HEK293 (cell line): ENCODE results near the gene RNF32.

ENCODE experiments used
- CTCF ChIA-PET: fragments of 350-600 bp; formaldehyde crosslinking; extraction: SDS; loops from one replicate; lab custom pipeline; 2021; ENCODE audit warnings: antibody characterized with exemption; lab: Yijun Ruan, JAX
- POLR2A ChIA-PET: fragments of 300-600 bp; formaldehyde crosslinking; extraction: SDS; loops from one replicate; lab custom pipeline; 2020; ENCODE audit warnings: antibody characterized with exemption, inconsistent platforms; lab: Yijun Ruan, JAX
- H3K27ac ChIP-seq: fragments of 200-500 bp; sonication (Bioruptor generic); 2 replicates; pipeline ENCODE4 v1.5.1; 2014; ENCODE audit warnings: low read depth, low read length, control low read depth, inconsistent platforms; ENCODE audit errors: extremely low read depth
- H3K36me3 ChIP-seq, 2 experiments: fragments of 200-500 bp in 1 of 2; sonication (Bioruptor generic) in 1 of 2; 1 replicate in 1 of 2; 2 replicates in 1 of 2; pipeline ENCODE4 v1.5.1; 2014 to 2017; ENCODE audit warnings: inconsistent platforms in 2 of 2, low read length in 2 of 2; ENCODE audit not compliant: control insufficient read depth in 2 of 2, insufficient read depth in 1 of 2
- H3K4me1 ChIP-seq: fragments of 200-500 bp; sonication (Bioruptor generic); 2 replicates; pipeline ENCODE4 v1.5.1; 2014; ENCODE audit warnings: mild to moderate bottlenecking, low read length, inconsistent platforms; ENCODE audit not compliant: control insufficient read depth, insufficient read depth
- H3K4me3 ChIP-seq: 2 replicates; pipeline ENCODE4 v1.5.1; 2011; ENCODE audit warnings: low read depth, mild to moderate bottlenecking, control low read depth, low read length, moderate library complexity
- H3K9me3 ChIP-seq: fragments of 200-500 bp; sonication (Bioruptor generic); 2 replicates; pipeline ENCODE4 v1.5.1; 2014; ENCODE audit warnings: low read depth, low read length, inconsistent platforms; ENCODE audit not compliant: control insufficient read depth, insufficient read depth
- KLF9 ChIP-seq: fragments of 450-650 bp; formaldehyde crosslinking; IDR thresholded peaks from 2 replicates; pipeline ENCODE4 v1.5.1; 2016; ENCODE audit warnings: missing biosample characterization, missing genetic modification characterization, low read depth
- SCRT1 ChIP-seq: fragments of 450-650 bp; formaldehyde crosslinking; IDR thresholded peaks from 2 replicates; pipeline ENCODE4 v1.5.1; 2016; ENCODE audit warnings: missing biosample characterization, missing genetic modification characterization, borderline replicate concordance
- ZBTB20 ChIP-seq: fragments of 450-650 bp; formaldehyde crosslinking; IDR thresholded peaks from 2 replicates; pipeline ENCODE4 v1.5.1; 2016; ENCODE audit warnings: missing biosample characterization, missing genetic modification characterization
- ZBTB48 ChIP-seq: fragments of 450-650 bp; formaldehyde crosslinking; IDR thresholded peaks from 2 replicates; pipeline ENCODE4 v1.5.1; 2016; ENCODE audit warnings: missing biosample characterization, missing genetic modification characterization
- ZNF10 ChIP-seq: fragments of 450-650 bp; formaldehyde crosslinking; IDR thresholded peaks from 2 replicates; pipeline ENCODE4 v1.5.1; 2017; ENCODE audit warnings: missing biosample characterization, missing genetic modification characterization
- ZNF16 ChIP-seq: fragments of 450-650 bp; formaldehyde crosslinking; IDR thresholded peaks from 2 replicates; pipeline ENCODE4 v1.5.1; 2016; ENCODE audit warnings: low read depth, missing biosample characterization, missing genetic modification characterization
- ZNF19 ChIP-seq: fragments of 450-650 bp; formaldehyde crosslinking; IDR thresholded peaks from 2 replicates; pipeline ENCODE4; 2016; ENCODE audit warnings: missing biosample characterization, missing genetic modification characterization, low read depth
- ZNF2 ChIP-seq: fragments of 450-650 bp; formaldehyde crosslinking; IDR thresholded peaks from 2 replicates; pipeline ENCODE4 v1.5.1; 2016; ENCODE audit warnings: missing biosample characterization, missing genetic modification characterization
- ZNF292 ChIP-seq: fragments of 450-650 bp; formaldehyde crosslinking; IDR thresholded peaks from 2 replicates; pipeline ENCODE4 v1.5.1; 2016; ENCODE audit warnings: low read depth, missing biosample characterization, missing genetic modification characterization, borderline replicate concordance
- ZNF394 ChIP-seq: fragments of 450-650 bp; formaldehyde crosslinking; IDR thresholded peaks from 2 replicates; pipeline ENCODE4 v1.5.1; 2016; ENCODE audit warnings: missing biosample characterization, missing genetic modification characterization, mild to moderate bottlenecking, moderate library complexity, borderline replicate concordance
- ZNF558 ChIP-seq: fragments of 450-650 bp; formaldehyde crosslinking; IDR thresholded peaks from 2 replicates; pipeline ENCODE4 v1.5.1; 2016; ENCODE audit warnings: missing biosample characterization, missing genetic modification characterization
- ZNF624 ChIP-seq: fragments of 450-650 bp; formaldehyde crosslinking; IDR thresholded peaks from 2 replicates; pipeline ENCODE4 v1.5.1; 2017; ENCODE audit warnings: missing biosample characterization, missing genetic modification characterization
- ZNF791 ChIP-seq: fragments of 450-650 bp; formaldehyde crosslinking; IDR thresholded peaks from 2 replicates; pipeline ENCODE4 v1.5.1; 2016; ENCODE audit warnings: missing biosample characterization, missing genetic modification characterization
- TF ChIP-seq, protein P1 (sequence below): fragments of 450-650 bp; formaldehyde crosslinking; IDR thresholded peaks from 2 replicates; pipeline ENCODE4 v1.5.1; 2017; ENCODE audit warnings: missing biosample characterization, missing genetic modification characterization
- TF ChIP-seq, protein P2 (sequence below): fragments of 450-650 bp; formaldehyde crosslinking; conservative IDR thresholded peaks from 2 replicates; pipeline ENCODE4 v1.5.1; 2016; ENCODE audit warnings: low read depth, missing biosample characterization, missing genetic modification characterization
- TF ChIP-seq, protein P3 (sequence below): fragments of 450-650 bp; formaldehyde crosslinking; IDR thresholded peaks from 2 replicates; pipeline ENCODE4 v1.5.1; 2017; ENCODE audit warnings: missing biosample characterization, missing genetic modification characterization
- TF ChIP-seq, protein P4 (sequence below): fragments of 450-650 bp; formaldehyde crosslinking; IDR thresholded peaks from 2 replicates; pipeline ENCODE4 v1.5.1; 2016; ENCODE audit warnings: missing biosample characterization, missing genetic modification characterization

Gene RNF32

DNA sequence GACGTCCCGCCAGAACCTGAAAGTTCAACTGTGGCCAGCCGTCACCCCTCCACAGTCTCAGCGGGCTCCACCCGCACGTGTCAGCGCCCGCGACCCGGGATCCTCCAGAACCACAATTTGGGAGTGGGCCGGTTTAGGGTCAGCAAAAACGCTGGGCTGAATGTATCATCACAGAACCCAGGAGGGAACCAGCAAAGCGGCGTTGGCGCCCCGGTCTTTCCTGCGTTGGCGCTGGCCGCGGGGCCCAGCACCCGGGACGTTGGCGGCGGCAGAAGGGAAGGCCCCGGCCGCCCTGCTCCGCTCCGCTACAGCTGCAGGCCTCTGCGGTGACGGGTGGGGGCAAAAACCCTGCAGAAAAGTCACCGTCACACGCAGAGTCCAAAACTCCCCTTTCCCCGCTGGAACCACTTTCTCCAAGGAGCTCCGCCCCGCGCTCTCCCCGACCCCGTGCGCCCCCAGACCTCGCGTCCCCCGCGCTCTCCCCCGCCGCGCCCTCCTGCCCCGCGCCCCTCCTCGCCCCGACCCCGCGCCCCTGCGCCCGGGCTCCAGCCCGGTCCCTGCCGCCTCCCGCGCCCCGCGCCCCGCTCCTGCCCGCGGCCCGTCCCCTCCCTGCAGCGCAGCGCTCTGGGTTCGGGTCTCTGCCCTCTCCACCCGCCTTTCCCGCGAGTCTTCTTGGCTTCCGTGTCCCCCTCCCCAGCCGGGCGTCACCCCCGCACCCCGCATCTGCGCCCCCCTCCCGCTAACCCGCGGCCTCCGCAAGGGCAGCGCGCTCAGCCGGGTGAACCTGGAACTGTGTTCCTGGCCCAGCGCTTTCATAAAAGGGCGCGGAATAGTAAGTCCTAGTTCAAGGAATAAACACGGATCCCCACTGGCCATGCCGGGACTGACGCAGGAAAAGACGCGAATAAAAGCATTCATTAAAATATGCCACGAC is 24.0 kb upstream of the RNF32 start:
- TF ChIP-seq ZBTB20 (tag by site-specific recombination) (no peak), ZNF558 (tag by site-specific recombination) (no peak), ZNF10 (tag by site-specific recombination) (no peak), ZNF624 (tag by site-specific recombination) (no peak), ZNF292 (no peak), ZBTB48 (tag by site-specific recombination) (no peak), ZNF19 (no peak), SCRT1 (tag by site-specific recombination) (no peak), ZNF2 (tag by site-specific recombination) (no peak), ZNF791 (tag by site-specific recombination) (no peak), ZNF16 (tag by site-specific recombination) (no peak), KLF9 (tag by site-specific recombination) (no peak), ZNF394 (tag by site-specific recombination) (no peak)
- TF ChIP-seq, protein P1, sequence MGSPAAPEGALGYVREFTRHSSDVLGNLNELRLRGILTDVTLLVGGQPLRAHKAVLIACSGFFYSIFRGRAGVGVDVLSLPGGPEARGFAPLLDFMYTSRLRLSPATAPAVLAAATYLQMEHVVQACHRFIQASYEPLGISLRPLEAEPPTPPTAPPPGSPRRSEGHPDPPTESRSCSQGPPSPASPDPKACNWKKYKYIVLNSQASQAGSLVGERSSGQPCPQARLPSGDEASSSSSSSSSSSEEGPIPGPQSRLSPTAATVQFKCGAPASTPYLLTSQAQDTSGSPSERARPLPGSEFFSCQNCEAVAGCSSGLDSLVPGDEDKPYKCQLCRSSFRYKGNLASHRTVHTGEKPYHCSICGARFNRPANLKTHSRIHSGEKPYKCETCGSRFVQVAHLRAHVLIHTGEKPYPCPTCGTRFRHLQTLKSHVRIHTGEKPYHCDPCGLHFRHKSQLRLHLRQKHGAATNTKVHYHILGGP (tag by site-specific recombination): no peak
- TF ChIP-seq, protein P2, sequence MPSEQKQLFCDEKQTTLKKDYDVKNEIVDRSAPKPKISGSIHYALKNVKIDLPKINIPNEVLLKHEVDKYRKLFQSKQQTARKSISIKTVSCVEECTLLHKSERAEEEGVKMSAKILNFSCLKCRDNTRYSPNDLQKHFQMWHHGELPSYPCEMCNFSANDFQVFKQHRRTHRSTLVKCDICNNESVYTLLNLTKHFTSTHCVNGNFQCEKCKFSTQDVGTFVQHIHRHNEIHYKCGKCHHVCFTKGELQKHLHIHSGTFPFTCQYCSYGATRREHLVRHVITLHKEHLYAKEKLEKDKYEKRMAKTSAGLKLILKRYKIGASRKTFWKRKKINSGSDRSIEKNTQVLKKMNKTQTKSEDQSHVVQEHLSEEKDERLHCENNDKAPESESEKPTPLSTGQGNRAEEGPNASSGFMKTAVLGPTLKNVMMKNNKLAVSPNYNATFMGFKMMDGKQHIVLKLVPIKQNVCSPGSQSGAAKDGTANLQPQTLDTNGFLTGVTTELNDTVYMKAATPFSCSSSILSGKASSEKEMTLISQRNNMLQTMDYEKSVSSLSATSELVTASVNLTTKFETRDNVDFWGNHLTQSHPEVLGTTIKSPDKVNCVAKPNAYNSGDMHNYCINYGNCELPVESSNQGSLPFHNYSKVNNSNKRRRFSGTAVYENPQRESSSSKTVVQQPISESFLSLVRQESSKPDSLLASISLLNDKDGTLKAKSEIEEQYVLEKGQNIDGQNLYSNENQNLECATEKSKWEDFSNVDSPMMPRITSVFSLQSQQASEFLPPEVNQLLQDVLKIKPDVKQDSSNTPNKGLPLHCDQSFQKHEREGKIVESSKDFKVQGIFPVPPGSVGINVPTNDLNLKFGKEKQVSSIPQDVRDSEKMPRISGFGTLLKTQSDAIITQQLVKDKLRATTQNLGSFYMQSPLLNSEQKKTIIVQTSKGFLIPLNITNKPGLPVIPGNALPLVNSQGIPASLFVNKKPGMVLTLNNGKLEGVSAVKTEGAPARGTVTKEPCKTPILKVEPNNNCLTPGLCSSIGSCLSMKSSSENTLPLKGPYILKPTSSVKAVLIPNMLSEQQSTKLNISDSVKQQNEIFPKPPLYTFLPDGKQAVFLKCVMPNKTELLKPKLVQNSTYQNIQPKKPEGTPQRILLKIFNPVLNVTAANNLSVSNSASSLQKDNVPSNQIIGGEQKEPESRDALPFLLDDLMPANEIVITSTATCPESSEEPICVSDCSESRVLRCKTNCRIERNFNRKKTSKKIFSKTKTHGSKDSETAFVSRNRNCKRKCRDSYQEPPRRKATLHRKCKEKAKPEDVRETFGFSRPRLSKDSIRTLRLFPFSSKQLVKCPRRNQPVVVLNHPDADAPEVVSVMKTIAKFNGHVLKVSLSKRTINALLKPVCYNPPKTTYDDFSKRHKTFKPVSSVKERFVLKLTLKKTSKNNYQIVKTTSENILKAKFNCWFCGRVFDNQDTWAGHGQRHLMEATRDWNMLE (tag by site-specific recombination): no peak
- TF ChIP-seq, protein P3, sequence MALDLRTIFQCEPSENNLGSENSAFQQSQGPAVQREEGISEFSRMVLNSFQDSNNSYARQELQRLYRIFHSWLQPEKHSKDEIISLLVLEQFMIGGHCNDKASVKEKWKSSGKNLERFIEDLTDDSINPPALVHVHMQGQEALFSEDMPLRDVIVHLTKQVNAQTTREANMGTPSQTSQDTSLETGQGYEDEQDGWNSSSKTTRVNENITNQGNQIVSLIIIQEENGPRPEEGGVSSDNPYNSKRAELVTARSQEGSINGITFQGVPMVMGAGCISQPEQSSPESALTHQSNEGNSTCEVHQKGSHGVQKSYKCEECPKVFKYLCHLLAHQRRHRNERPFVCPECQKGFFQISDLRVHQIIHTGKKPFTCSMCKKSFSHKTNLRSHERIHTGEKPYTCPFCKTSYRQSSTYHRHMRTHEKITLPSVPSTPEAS (tag by site-specific recombination): no peak
- TF ChIP-seq, protein P4, sequence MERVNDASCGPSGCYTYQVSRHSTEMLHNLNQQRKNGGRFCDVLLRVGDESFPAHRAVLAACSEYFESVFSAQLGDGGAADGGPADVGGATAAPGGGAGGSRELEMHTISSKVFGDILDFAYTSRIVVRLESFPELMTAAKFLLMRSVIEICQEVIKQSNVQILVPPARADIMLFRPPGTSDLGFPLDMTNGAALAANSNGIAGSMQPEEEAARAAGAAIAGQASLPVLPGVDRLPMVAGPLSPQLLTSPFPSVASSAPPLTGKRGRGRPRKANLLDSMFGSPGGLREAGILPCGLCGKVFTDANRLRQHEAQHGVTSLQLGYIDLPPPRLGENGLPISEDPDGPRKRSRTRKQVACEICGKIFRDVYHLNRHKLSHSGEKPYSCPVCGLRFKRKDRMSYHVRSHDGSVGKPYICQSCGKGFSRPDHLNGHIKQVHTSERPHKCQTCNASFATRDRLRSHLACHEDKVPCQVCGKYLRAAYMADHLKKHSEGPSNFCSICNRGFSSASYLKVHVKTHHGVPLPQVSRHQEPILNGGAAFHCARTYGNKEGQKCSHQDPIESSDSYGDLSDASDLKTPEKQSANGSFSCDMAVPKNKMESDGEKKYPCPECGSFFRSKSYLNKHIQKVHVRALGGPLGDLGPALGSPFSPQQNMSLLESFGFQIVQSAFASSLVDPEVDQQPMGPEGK: no peak
- POLR2A ChIA-PET: no interaction called here
- no peak overlapping the region for H3K4me3 ChIP-seq

More for the DNA sequence above, 24.0 kb upstream of the RNF32 start:
- Histone ChIP-seq H3K27ac (no peak overlapping the region), H3K4me1 (no peaks in the 10 kb centered on the region), H3K36me3 (no peaks in the 10 kb centered on the region), H3K9me3 (no peaks in the 10 kb centered on the region)
- CTCF ChIA-PET: no interaction called here
